K562 (cell line): ENCODE results near the gene DYRK1A. TPM values are rescaled to one million over a fixed set of nuclear protein-coding genes. Genes with fewer than 3 reads are reported as not detected.

Experiments
- EHMT2 ChIP-seq: fragments of 450-650 bp; IDR thresholded peaks from 2 replicates; pipeline ENCODE4 v1.6.1; 2018; ENCODE audit warnings: antibody characterized with exemption
- GABPB2 ChIP-seq: fragments of 250-450 bp; sonication (Bioruptor Pico); conservative IDR thresholded peaks from 2 replicates; pipeline ENCODE4 v1.5.1; 2021; ENCODE audit warnings: mild to moderate bottlenecking
- GATA2 ChIP-seq: sonication (generic); formaldehyde crosslinking; IDR thresholded peaks from 2 replicates; pipeline ENCODE4 v1.4.0; 2020; ENCODE audit warnings: mild to moderate bottlenecking, missing genetic modification reagents
- GTF2F1 ChIP-seq: IDR thresholded peaks from 2 replicates; pipeline ENCODE4 v1.6.1; 2011; ENCODE audit warnings: low read depth, low read length, improper control_type of control experiment
- HDAC3 ChIP-seq: fragments of 450-650 bp; IDR thresholded peaks from 2 replicates; pipeline ENCODE4 v1.6.1; 2018; ENCODE audit warnings: borderline replicate concordance, mild to moderate bottlenecking, moderate library complexity; ENCODE audit not compliant: partially characterized antibody
- KLF1 ChIP-seq: fragments of 450-650 bp; IDR thresholded peaks from 2 replicates; pipeline ENCODE4 v1.6.1; 2016; ENCODE audit warnings: missing genetic modification characterization, missing compliant biosample characterization
- MTA1 ChIP-seq: fragments of 450-650 bp; IDR thresholded peaks from 2 replicates; pipeline ENCODE4 v1.6.1; 2017; ENCODE audit warnings: borderline replicate concordance
- NR3C1 ChIP-seq: sonication (generic); formaldehyde crosslinking; IDR thresholded peaks from 2 replicates; pipeline ENCODE4 v1.8.1; 2022; ENCODE audit warnings: missing genetic modification reagents
- PPARD ChIP-seq: fragments of 250-450 bp; sonication (Bioruptor Pico); IDR thresholded peaks from 2 replicates; pipeline ENCODE4 v1.8.0; 2022; ENCODE audit warnings: inconsistent platforms, mild to moderate bottlenecking, moderate library complexity
- RHOXF2B ChIP-seq: fragments of 250-450 bp; sonication (Bioruptor Pico); conservative IDR thresholded peaks from 2 replicates; pipeline ENCODE4 v1.5.1; 2021
- SAP30 ChIP-seq: fragments of 200-600 bp; sonication (generic); IDR thresholded peaks from 2 replicates; pipeline ENCODE4 v1.6.1; 2012; ENCODE audit warnings: borderline replicate concordance, low read depth, mild to moderate bottlenecking, moderate library complexity, low read length, control low read depth, inconsistent platforms; ENCODE audit not compliant: insufficient read depth, poor library complexity, severe bottlenecking
- ZNF3 ChIP-seq: fragments of 250-450 bp; sonication (Bioruptor Pico); IDR thresholded peaks from 2 replicates; pipeline ENCODE4 v1.5.0; 2021; ENCODE audit warnings: mild to moderate bottlenecking, moderate library complexity
- ZNF408 ChIP-seq: fragments of 250-450 bp; sonication (Bioruptor Pico); IDR thresholded peaks from 2 replicates; pipeline ENCODE4 v1.4.0; 2020; ENCODE audit warnings: low read depth, mild to moderate bottlenecking, moderate library complexity
- ZNF561 ChIP-seq: fragments of 450-650 bp; formaldehyde crosslinking; conservative IDR thresholded peaks from 2 replicates; pipeline ENCODE4 v1.4.0; 2020; ENCODE audit warnings: mild to moderate bottlenecking, moderate library complexity
- ZNF780A ChIP-seq: fragments of 250-450 bp; sonication (Bioruptor Pico); IDR thresholded peaks from 2 replicates; pipeline ENCODE4 v1.5.0; 2021; ENCODE audit warnings: mild to moderate bottlenecking
- polyA plus RNA-seq, 8 experiments: library from polyadenylated mRNA; depleted of rRNA in 4 of 8; stranded (reverse) in 5 of 8; unstranded in 3 of 8; fragments of >200 nt; fragmentation: Nextera tagmentation in 2 of 8; fragmentation: Illumina TruSeq in 1 of 8; extraction: Ambion mirVana in 2 of 8; extraction: Trizol in 1 of 8; gene quantifications; 2 replicates each; pipeline versions ENCODE4 v1.2.1 to v1.2.3, GENCODE V29; 2011 to 2014; ENCODE audit warnings: inconsistent platforms in 1 of 8, missing spikeins in 1 of 8
- total RNA-seq, 7 experiments: library from RNA; depleted of rRNA in 6 of 7; stranded (reverse); fragments of >200 nt in 6 of 7; fragmentation: Illumina TruSeq in 2 of 7; extraction: Trizol in 2 of 7; gene quantifications; 2 replicates each; pipeline versions ENCODE4 v1.2.1 to v1.2.3, GENCODE V29; 2011 to 2021; ENCODE audit warnings: low replicate concordance in 1 of 7
- TF ChIP-seq, protein P1 (sequence below): fragments of 450-650 bp; IDR thresholded peaks from 2 replicates; pipeline ENCODE4 v1.6.1; 2017; ENCODE audit warnings: antibody characterized with exemption
- TF ChIP-seq, protein P2 (sequence below): fragments of 450-650 bp; formaldehyde crosslinking; IDR thresholded peaks from 2 replicates; pipeline ENCODE4 v1.4.0; 2020; ENCODE audit warnings: mild to moderate bottlenecking
- TF ChIP-seq, protein P3 (sequence below), 2 experiments: fragments of 450-650 bp in 1 of 2; sonication (generic) in 1 of 2; formaldehyde crosslinking; conservative IDR thresholded peaks; 2 replicates each; pipeline versions ENCODE4 v1.4.0 to v1.8.1; 2020 to 2022; ENCODE audit warnings: mild to moderate bottlenecking in 1 of 2, missing genetic modification reagents in 1 of 2
- TF ChIP-seq, protein P4 (sequence below): IDR thresholded peaks from 3 replicates; pipeline ENCODE4 v1.6.1; 2011; ENCODE audit warnings: borderline replicate concordance, mild to moderate bottlenecking, moderate library complexity; ENCODE audit not compliant: insufficient read length; ENCODE audit errors: extremely low read depth
- TF ChIP-seq, protein P5 (sequence below): fragments of 450-650 bp; IDR thresholded peaks from 2 replicates; pipeline ENCODE4 v1.6.1; 2016; ENCODE audit warnings: missing biosample characterization, missing genetic modification characterization

Gene DYRK1A
- total and polyA plus RNA-seq, 9 of the 15 experiments (the other 6 are each of a cell fraction or from before 2014, with no cell fraction given): 3.7 to 64.8 (median 42.3) TPM

DNA sequence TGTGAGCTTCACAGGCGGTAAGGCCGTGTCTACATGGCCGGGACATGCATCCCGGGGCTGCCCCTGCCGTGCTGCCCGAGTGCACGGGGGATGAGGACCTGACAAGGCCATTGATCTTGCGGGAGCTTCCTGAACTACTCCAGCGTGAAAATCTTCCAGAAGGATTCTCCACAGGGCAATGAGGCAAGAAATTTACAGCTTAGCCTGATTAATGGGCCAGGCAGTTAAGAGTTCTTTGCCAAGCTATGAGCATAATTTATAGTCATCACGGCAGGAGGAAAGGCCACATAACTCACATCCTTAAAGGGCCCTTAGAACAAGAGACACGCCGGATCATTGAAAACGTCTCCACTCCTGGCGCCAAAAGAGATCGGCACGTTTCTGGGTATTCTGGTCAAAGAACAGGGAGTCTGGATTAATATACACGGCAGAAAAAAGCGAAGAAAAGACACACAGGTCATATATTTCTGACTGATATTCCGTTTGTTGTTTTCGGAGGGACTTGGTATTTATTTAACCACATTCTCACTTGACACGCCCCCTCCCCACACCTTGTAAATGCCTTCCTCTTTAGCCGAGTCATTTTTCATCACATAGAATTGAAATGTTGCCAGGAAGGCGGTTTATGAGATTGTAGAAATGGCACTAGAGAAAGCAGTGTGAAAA lies 180.5 kb downstream of the DYRK1A start (continued):
- TF ChIP-seq, protein P1, sequence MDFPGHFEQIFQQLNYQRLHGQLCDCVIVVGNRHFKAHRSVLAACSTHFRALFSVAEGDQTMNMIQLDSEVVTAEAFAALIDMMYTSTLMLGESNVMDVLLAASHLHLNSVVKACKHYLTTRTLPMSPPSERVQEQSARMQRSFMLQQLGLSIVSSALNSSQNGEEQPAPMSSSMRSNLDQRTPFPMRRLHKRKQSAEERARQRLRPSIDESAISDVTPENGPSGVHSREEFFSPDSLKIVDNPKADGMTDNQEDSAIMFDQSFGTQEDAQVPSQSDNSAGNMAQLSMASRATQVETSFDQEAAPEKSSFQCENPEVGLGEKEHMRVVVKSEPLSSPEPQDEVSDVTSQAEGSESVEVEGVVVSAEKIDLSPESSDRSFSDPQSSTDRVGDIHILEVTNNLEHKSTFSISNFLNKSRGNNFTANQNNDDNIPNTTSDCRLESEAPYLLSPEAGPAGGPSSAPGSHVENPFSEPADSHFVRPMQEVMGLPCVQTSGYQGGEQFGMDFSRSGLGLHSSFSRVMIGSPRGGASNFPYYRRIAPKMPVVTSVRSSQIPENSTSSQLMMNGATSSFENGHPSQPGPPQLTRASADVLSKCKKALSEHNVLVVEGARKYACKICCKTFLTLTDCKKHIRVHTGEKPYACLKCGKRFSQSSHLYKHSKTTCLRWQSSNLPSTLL: no peak
- TF ChIP-seq ZNF3 (CRISPR knock-in tag) (no peak), GATA2 (no peak), GTF2F1 (no peak), EHMT2 (no peak), MTA1 (0 out of 2 replicates have a peak, but pooled peaks have one; percentile 14), PPARD (CRISPR knock-in tag) (no peak), GABPB2 (CRISPR knock-in tag) (no peak), ZNF561 (CRISPR knock-in tag) (no peak), ZNF780A (CRISPR knock-in tag) (no peak), ZNF408 (CRISPR knock-in tag) (no peak), SAP30 (no peak), RHOXF2B (CRISPR knock-in tag) (no peak), HDAC3 (no peak), KLF1 (no peak), NR3C1 (CRISPR knock-in tag) (no peak)
- TF ChIP-seq, protein P2, sequence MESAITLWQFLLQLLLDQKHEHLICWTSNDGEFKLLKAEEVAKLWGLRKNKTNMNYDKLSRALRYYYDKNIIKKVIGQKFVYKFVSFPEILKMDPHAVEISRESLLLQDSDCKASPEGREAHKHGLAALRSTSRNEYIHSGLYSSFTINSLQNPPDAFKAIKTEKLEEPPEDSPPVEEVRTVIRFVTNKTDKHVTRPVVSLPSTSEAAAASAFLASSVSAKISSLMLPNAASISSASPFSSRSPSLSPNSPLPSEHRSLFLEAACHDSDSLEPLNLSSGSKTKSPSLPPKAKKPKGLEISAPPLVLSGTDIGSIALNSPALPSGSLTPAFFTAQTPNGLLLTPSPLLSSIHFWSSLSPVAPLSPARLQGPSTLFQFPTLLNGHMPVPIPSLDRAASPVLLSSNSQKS (CRISPR knock-in tag): no peak
- TF ChIP-seq, protein P3, sequence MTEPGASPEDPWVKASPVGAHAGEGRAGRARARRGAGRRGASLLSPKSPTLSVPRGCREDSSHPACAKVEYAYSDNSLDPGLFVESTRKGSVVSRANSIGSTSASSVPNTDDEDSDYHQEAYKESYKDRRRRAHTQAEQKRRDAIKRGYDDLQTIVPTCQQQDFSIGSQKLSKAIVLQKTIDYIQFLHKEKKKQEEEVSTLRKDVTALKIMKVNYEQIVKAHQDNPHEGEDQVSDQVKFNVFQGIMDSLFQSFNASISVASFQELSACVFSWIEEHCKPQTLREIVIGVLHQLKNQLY (CRISPR knock-in tag; conservative IDR thresholded peaks at IDR 0.05): no peak
- TF ChIP-seq, protein P4, sequence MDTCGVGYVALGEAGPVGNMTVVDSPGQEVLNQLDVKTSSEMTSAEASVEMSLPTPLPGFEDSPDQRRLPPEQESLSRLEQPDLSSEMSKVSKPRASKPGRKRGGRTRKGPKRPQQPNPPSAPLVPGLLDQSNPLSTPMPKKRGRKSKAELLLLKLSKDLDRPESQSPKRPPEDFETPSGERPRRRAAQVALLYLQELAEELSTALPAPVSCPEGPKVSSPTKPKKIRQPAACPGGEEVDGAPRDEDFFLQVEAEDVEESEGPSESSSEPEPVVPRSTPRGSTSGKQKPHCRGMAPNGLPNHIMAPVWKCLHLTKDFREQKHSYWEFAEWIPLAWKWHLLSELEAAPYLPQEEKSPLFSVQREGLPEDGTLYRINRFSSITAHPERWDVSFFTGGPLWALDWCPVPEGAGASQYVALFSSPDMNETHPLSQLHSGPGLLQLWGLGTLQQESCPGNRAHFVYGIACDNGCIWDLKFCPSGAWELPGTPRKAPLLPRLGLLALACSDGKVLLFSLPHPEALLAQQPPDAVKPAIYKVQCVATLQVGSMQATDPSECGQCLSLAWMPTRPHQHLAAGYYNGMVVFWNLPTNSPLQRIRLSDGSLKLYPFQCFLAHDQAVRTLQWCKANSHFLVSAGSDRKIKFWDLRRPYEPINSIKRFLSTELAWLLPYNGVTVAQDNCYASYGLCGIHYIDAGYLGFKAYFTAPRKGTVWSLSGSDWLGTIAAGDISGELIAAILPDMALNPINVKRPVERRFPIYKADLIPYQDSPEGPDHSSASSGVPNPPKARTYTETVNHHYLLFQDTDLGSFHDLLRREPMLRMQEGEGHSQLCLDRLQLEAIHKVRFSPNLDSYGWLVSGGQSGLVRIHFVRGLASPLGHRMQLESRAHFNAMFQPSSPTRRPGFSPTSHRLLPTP: no peak
- TF ChIP-seq, protein P5, sequence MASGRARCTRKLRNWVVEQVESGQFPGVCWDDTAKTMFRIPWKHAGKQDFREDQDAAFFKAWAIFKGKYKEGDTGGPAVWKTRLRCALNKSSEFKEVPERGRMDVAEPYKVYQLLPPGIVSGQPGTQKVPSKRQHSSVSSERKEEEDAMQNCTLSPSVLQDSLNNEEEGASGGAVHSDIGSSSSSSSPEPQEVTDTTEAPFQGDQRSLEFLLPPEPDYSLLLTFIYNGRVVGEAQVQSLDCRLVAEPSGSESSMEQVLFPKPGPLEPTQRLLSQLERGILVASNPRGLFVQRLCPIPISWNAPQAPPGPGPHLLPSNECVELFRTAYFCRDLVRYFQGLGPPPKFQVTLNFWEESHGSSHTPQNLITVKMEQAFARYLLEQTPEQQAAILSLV (tag): no peak
